Prostate gland (tissue), 2 donors: ENCODE data around the gene HDAC10. TPM values are rescaled to one million over a fixed set of nuclear protein-coding genes. Genes with fewer than 3 reads are reported as not detected.

Source experiments
- DNase-seq: peaks from one replicate; pipeline ENCODE4 v3.0.0-alpha.2; 2019; ENCODE audit warnings: low spot score
- H3K27ac ChIP-seq, 2 donors: fragments of 200-600 bp; sonication (generic); 2 replicates each; pipeline ENCODE4 v1.5.1; 2017 to 2019
- H3K27me3 ChIP-seq: fragments of 200-600 bp; sonication (generic); replicated peaks from 2 replicates; pipeline ENCODE4 v1.5.1; 2019; ENCODE audit not compliant: insufficient read depth
- H3K36me3 ChIP-seq, 2 donors: fragments of 200-600 bp; sonication (generic); 1 replicate in 1 of 2; 2 replicates in 1 of 2; pipeline versions ENCODE4 v1.5.1 to v1.8.1; 2017 to 2019
- H3K4me1 ChIP-seq: fragments of 200-600 bp; sonication (generic); replicated peaks from 2 replicates; pipeline ENCODE4 v1.5.1; 2019
- H3K4me3 ChIP-seq, 2 donors: fragments of 200-600 bp; sonication (generic); 2 replicates each; pipeline ENCODE4 v1.5.1; 2017 to 2019
- H3K9me3 ChIP-seq: fragments of 200-600 bp; sonication (generic); 2 replicates; pipeline ENCODE4 v1.5.1; 2017
- CTCF ChIP-seq, 4 experiments: fragments of 200-600 bp in 2 of 4; fragments of 450-650 bp in 2 of 4; sonication (generic) in 2 of 4; IDR thresholded peaks; 1 replicate in 3 of 4; 2 replicates in 1 of 4; pipeline ENCODE4 v1.5.1; 2016 to 2019; ENCODE audit warnings: antibody characterized with exemption in 4 of 4, mild to moderate bottlenecking in 2 of 4, moderate library complexity in 2 of 4
- POLR2A ChIP-seq: fragments of 450-650 bp; IDR thresholded peaks from one replicate; pipeline ENCODE4 v1.6.1; 2016; ENCODE audit warnings: antibody characterized with exemption, mild to moderate bottlenecking
- POLR2AphosphoS5 ChIP-seq: sonication (generic); formaldehyde crosslinking; IDR thresholded peaks from one replicate; pipeline ENCODE4 v1.6.1; 2017; ENCODE audit warnings: antibody characterized with exemption
- WGBS: methylation state at CpG from one replicate; pipeline ENCODE4 v1.1.5; 2018; 5-methylcytosine and 5-hydroxymethylcytosine counted together
- intact Hi-C: fragments of 100-400 bp; cut with DNase I; formaldehyde crosslinking; loops from one replicate; pipeline ENCODE4 v1.14.2; 2022
- total RNA-seq, 2 donors: library from RNA; depleted of rRNA; stranded (reverse); fragments of >200 nt; gene quantifications; one replicate each; pipeline ENCODE4 v1.1.0, GENCODE V29; 2016

The HDAC10 gene
- total RNA-seq, 2 donors from 2014 or later: 36.9 to 41.3 TPM

GRCh38 chr22:50213263-50213662 is 37.8 kb downstream of the HDAC10 start:
- Histone ChIP-seq H3K4me3 (no peak overlapping the region), H3K36me3 (peaks cover 20 to 28% of the 10 kb centered on the region in 2 donors), H3K4me1 (no peaks in the 10 kb centered on the region), H3K27me3 (no peaks in the 10 kb centered on the region), H3K9me3 (no peaks in the 10 kb centered on the region), H3K27ac (peak overlapping the region in 1 of 2 donors; percentile 28)
- 84% methylated on average over 9 of the region's 9 CpGs for WGBS
- TF ChIP-seq CTCF (IDR thresholded peaks at IDR 0.05): no peak
- TF ChIP-seq POLR2AphosphoS5: peak; percentile 61
- no peak for DNase-seq
- intact Hi-C loops: no loop called here

GRCh38 chr22:50211147-50211546 is 39.9 kb downstream of the HDAC10 start:
- H3K36me3 ChIP-seq: peaks cover 5 to 14% of the 10 kb centered on the region in 2 donors
- WGBS: 83% methylated on average over 14 of the region's 14 CpGs
- no peaks in the 10 kb centered on the region for H3K4me1 ChIP-seq
- H3K27me3 ChIP-seq: no peaks in the 10 kb centered on the region
- no peaks in the 10 kb centered on the region for H3K9me3 ChIP-seq
- TF ChIP-seq CTCF (IDR thresholded peaks at IDR 0.05) (no peak), POLR2AphosphoS5 (no peak), POLR2A (no peak)
- no peak overlapping the region for H3K4me3 ChIP-seq
- DNase-seq: no peak
- intact Hi-C loops: no loop called here
- no peak overlapping the region for H3K27ac ChIP-seq

- no peak overlapping the region for H3K27ac ChIP-seq
- H3K36me3 ChIP-seq: peaks cover 5 to 13% of the 10 kb centered on the region in 2 donors
- intact Hi-C loops: no loop called here
- DNase-seq: no peak
- H3K4me3 ChIP-seq: no peak overlapping the region
- no peaks in the 10 kb centered on the region for H3K4me1 ChIP-seq
- 79% methylated on average over 23 of the region's 32 CpGs for WGBS
- H3K9me3 ChIP-seq: no peaks in the 10 kb centered on the region
- no peak for TF ChIP-seq POLR2A
- TF ChIP-seq CTCF (IDR thresholded peaks at IDR 0.05): no peak
- no peak for TF ChIP-seq POLR2AphosphoS5
- no peaks in the 10 kb centered on the region for H3K27me3 ChIP-seq
Observed at GRCh38 chr22:50210378-50211139, 40.5 kb downstream of the HDAC10 start.

- Histone ChIP-seq H3K9me3 (no peaks in the 10 kb centered on the region), H3K27me3 (no peaks in the 10 kb centered on the region), H3K4me3 (no peak overlapping the region), H3K27ac (no peak overlapping the region), H3K4me1 (no peaks in the 10 kb centered on the region), H3K36me3 (peaks cover 5 to 13% of the 10 kb centered on the region in 2 donors)
- WGBS: 61% methylated on average over 20 of the region's 20 CpGs
- peak; percentile 57 for DNase-seq
- intact Hi-C loops: loop anchor here (2.0 to 10.0 kb wide), 2 partner anchors 63 to 275 kb away; no protein-coding TSS in a partner anchor
- no peak for TF ChIP-seq POLR2A
- peak; percentile 66 to 88 (median 84) for TF ChIP-seq CTCF (IDR thresholded peaks at IDR 0.05)
- TF ChIP-seq POLR2AphosphoS5: peak; percentile 43
Observed at GRCh38 chr22:50209893-50210292, 41.2 kb downstream of the HDAC10 start.
